Measurements from ENCODE around the gene PRKCH.

The PRKCH gene

GRCh38 chr14:61591862-61592261, 270.5 kb downstream of the PRKCH start:
- DNase-seq (ENCODE audit: low spot score): no peak

- no peak for DNase-seq (ENCODE audit: low spot score)
These were observed 272.0 kb downstream of the PRKCH start for GRCh38 chr14:61593330-61593729.

GRCh38 chr14:61596990-61597389, 275.6 kb downstream of the PRKCH start:
- no peak for DNase-seq (ENCODE audit: low spot score)

GRCh38 chr14:61598980-61599379, 277.6 kb downstream of the PRKCH start:
- DNase-seq (ENCODE audit: low spot score): no peak

GRCh38 chr14:61599942-61600341, 278.6 kb downstream of the PRKCH start:
- no peak for DNase-seq (ENCODE audit: low spot score)
